GM15510 (cell line): Measurements from ENCODE around the gene C6orf132.

Experiments used
- POLR2A ChIP-seq: IDR thresholded peaks from 3 replicates; pipeline ENCODE4 v1.6.1; 2011; ENCODE audit warnings: borderline replicate concordance; ENCODE audit not compliant: insufficient read length; ENCODE audit errors: extremely low read depth

C6orf132 gene

GRCh38 chr6:42091718-42092023 lies 50.7 kb downstream of the C6orf132 start:
- TF ChIP-seq POLR2A = no peak

GRCh38 chr6:42090819-42091717 lies 51.4 kb downstream of the C6orf132 start:
- TF ChIP-seq POLR2A = no peak

- TF ChIP-seq POLR2A = no peak
These were observed 54.3 kb downstream of the C6orf132 start for GRCh38 chr6:42088101-42088591.

GRCh38 chr6:42086046-42087035 lies 56.1 kb downstream of the C6orf132 start:
- no peak for TF ChIP-seq POLR2A

GRCh38 chr6:42084889-42085288 lies 57.5 kb downstream of the C6orf132 start:
- TF ChIP-seq POLR2A = no peak

GRCh38 chr6:42083530-42083929 lies 58.9 kb downstream of the C6orf132 start:
- no peak for TF ChIP-seq POLR2A

GRCh38 chr6:42079941-42080464 lies 62.4 kb downstream of the C6orf132 start:
- no peak for TF ChIP-seq POLR2A

- no peak for TF ChIP-seq POLR2A
These were observed 64.0 kb downstream of the C6orf132 start for GRCh38 chr6:42078386-42078785.

- TF ChIP-seq POLR2A = no peak
These were observed 67.1 kb downstream of the C6orf132 start for GRCh38 chr6:42075159-42075838.

- TF ChIP-seq POLR2A = no peak
These were observed 69.1 kb downstream of the C6orf132 start for GRCh38 chr6:42073287-42073686.

- TF ChIP-seq POLR2A = no peak
These were observed 70.4 kb downstream of the C6orf132 start for GRCh38 chr6:42071881-42072583.

GRCh38 chr6:42068872-42069522 lies 73.4 kb downstream of the C6orf132 start:
- TF ChIP-seq POLR2A = no peak

GRCh38 chr6:42068173-42068572 lies 74.2 kb downstream of the C6orf132 start:
- no peak for TF ChIP-seq POLR2A
